OCI-LY7 (cell line): Measurements from ENCODE around the gene EVC.

Experiments used
- CTCF ChIP-seq: fragments of 200-600 bp; sonication (generic); conservative IDR thresholded peaks from 2 replicates; pipeline ENCODE4 v1.5.1; 2014; ENCODE audit warnings: mild to moderate bottlenecking, antibody characterized with exemption, low read length, moderate library complexity, mixed read lengths
- EZH2phosphoT487 ChIP-seq: fragments of 200-600 bp; sonication (generic); IDR thresholded peaks from 2 replicates; pipeline ENCODE4 v1.6.1; 2018; ENCODE audit warnings: low read depth, borderline replicate concordance, mild to moderate bottlenecking, mixed run types, antibody characterized with exemption, low read length, moderate library complexity, mixed read lengths

- no peak for TF ChIP-seq CTCF
- no peak for TF ChIP-seq EZH2phosphoT487
Measured at GRCh38 chr4:5757954-5758353, 47.0 kb downstream of the EVC start.
